GM12892 (cell line): Measurements from ENCODE around the gene CYP20A1.

Source experiments
- POLR2A ChIP-seq: IDR thresholded peaks from 2 replicates; pipeline ENCODE4 v1.6.1; 2011; ENCODE audit warnings: low read depth, low read length, control low read depth
- TAF1 ChIP-seq: IDR thresholded peaks from 2 replicates; pipeline ENCODE4 v1.6.1; 2011; ENCODE audit warnings: low read depth, mild to moderate bottlenecking, control low read depth, low read length, borderline replicate concordance

DNA sequence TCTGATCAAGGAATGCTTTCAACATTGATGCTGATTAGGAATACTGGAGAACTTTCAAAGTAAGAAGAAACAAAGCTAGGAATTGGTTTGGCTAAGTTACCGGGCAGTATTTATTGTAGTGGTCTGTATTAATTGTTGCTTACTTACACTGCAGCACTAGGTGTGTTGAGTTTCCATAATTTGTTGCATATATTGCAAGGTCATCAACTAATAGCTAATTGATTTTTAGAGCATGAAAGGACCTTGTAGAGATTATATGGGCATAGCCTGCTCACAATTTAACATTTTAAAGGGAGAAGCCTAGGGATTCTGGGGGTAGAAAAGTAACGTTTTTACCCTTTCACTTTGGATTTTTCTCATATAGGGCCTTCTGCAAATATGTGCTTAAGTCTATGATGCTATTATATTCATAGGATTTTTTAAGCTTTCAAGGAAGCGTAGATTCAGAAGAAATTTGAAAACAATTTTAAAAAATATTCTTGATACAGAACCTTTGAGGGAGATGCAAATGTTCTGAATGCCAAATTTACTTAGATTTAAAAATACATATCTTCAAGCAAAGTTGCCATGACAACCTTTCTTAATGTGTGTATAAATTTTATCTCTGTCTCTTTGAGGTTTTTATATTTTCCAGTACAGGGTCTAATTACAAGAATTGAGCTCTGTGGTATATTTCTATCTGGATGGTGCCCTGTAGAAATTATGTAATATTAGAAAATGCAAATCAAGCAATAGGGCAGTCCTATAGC is 72.0 kb downstream of the CYP20A1 start:
- no peak for TF ChIP-seq POLR2A
- TF ChIP-seq TAF1: no peak
